ENCODE data around the gene SFXN1.

Gene SFXN1

DNA sequence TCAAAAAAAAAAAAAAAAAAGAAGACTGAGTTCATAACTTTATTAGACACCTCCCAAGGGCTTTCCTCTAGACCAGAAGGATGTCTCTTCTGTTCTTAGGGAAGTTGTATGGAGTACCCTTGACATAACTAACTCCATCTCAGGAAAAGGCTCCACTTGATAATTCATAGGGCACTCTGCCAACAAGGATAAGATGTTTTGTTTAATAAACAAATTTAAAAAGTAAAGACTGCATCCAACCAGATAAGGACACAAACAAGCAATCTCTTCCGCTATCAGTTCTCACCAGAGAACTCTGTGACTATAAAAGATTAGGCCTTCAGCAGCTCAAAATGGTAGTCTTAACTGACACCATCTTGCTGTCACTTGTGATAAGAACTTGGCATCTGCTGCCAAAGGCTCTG is 65.8 kb downstream of the SFXN1 start:
- DNase-seq, result no peak

DNA sequence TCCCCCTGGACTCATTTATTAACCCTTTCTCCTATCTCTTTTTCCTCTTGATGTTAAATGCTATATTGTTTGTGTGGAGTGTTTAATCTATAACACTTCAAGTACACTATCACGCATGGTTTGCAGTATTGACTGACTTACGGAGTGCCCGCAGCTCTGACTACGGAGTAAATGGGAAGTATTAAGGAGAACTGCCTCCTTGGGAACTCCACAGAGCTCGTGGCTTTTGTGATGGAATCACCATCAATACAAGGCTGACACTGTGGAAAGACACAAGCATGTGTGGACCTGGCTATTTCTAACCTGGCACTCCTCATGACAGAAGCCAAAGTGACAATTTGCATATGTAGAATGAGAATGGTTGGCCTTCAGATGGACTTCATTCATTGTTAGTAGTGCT is 66.2 kb downstream of the SFXN1 start:
- DNase-seq, result no peak

DNA sequence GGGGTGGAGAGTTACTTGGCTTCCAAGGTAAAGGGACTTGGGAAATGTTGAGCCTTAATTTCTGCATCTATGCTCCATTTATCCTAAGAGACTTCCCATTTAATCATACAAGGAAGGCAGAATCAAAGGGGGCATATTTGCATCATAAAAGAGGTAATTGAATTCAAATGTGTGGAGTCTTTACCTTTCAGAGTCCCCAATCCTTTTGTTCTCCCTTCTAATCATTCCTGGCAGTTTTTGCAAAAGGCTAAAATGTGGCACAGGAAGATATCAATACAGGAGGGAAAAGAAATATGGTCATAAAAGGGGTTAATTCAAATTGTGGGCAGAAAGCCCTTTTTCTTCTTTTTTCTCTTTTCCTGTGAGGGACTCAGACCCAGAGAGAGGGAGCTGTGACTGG is 69.5 kb downstream of the SFXN1 start:
- DNase-seq, result no peak

GRCh38 chr5:175548626-175549311 is 70.4 kb downstream of the SFXN1 start:
- DNase-seq, result no peak

GRCh38 chr5:175550055-175550805 is 71.9 kb downstream of the SFXN1 start:
- no peak for DNase-seq

GRCh38 chr5:175551266-175551665 is 72.9 kb downstream of the SFXN1 start:
- no peak for DNase-seq

DNA sequence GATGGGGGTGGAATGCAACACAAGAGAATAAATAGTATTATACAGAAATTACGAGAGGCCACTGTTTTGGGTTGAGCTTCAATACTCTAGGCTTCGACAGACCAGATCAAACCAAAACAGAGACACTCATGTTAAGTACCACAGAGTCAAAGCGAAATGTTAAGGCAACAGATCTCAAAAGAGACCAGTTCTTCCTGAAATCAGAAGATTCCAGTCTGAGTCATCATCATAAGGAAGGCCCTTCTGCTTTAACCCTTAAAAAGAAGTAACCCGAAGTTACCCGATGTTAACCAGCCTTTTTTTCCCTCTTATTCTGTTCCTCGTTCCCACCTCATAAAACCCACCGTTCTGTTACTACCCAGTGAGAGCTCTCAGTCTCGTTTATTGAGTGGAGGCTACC is 75.9 kb downstream of the SFXN1 start:
- DNase-seq, result no peak

DNA sequence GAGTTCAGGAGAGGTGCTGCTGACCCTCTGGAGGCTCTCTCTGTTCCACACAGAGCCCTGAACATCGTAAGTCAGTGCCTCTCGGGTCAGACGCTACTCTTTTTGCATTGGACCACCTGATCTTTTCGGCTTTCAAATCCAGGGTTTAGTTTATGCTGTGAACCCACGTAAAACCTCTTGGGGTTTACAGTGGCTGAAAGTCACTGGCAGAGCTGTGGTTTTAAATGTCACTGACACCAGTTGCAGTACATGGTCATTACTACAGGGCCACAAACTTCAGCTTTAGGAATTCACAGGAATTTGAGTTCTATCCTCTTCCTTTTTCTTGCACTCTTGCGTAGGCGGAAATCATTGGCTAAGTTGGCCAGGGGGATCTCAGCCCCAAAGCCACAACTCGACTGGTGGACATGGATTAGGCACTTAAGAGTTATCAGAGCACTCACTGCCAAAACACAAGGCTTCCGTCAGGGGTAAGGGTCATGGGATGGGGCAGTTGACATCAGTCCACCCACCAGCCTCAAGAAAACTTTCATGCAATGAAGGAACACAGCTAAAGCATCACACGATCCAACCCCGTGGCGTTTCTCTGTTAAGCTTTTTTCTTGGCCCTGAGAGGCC is 76.9 kb downstream of the SFXN1 start:
- no peak for DNase-seq

DNA sequence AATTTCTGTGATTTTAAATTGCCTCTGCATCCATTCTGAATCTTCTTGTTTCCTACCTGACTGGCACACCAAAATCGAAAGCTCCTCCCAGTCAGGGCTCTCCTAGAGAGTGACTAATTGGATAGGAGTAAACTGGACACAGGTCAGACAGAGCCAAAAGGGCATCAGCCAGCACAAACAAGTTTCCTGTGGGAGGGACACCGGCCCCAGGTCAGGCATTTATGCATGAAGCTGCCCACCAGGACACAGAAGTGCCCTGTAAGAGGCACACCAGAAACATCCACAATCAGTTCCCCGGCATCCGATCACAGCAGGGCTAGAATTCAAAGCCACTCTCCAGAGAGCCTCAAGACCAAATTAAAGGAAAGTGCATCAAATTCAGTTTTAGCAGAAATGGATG is 78.4 kb downstream of the SFXN1 start:
- DNase-seq, result no peak

DNA sequence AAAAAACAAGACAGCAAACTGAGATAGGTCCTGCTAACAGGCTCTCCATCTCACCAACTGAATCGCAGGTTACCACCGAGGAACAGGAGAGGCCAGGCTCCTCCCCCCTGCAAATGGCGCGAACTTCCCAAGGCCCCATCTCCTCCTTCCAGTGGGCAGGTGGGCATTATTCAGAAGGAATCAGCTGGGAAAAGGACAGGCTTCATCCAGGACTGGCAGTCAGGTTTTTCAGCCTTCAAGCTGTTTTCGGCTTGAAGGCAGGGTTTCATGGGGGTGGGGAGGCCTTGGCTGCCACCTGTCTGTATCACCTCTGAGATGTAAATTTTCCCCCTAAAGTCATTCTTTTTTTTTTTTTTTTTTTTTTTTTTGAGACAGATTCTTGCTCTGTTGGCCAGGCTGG is 79.4 kb downstream of the SFXN1 start:
- no peak for DNase-seq

DNA sequence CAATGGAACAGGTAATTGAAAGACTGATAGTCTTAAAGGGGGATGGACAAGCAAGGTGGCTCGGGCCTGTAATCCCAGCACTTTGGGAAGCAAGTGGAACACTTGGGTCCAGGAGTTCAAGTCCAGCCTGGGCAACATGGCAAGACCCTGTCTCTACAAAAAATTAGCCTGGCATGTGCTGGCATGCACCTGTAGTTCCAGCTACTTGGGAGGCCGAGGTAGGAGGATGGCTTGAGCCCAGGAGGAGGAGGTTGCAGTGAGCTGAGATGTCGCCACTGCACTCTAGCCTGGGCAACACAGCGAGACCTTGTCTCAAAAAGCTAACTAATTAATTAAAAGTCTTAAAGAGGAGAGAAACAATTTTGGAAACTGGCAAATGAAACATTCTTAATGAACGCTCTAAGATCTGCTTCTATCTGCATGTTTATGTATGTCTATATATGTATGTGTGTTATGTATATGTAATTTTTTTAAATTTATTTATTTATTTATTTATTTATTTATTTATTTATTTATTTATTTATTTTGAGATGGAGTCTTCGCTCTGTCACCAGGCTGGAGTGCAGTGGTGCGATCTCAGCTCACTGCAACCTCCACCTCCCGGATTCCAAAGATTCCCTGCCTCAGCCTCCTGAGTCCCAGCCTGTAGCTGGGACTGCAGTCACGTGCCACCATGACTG is 80.6 kb downstream of the SFXN1 start:
- DNase-seq, result no peak

DNA sequence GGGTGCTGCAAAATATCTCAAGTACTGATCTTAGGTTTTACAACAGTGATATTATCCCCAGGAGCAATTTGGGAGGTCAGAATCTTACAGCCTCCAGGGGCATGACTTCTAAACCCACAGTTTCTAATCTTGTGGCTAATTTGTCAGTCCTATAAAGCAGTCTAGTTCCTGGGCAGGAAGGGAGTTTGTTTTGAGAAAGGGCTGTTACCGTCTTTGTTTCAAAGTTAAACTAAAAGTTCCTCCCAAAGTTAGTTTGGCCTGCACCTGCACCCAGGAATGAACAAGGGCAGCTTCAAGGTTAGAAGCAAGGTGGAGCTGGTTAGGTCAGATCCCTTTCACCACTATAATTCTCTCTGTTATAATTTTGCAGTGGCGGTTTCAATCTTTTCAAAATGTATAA is 81.7 kb downstream of the SFXN1 start:
- DNase-seq, result no peak

DNA sequence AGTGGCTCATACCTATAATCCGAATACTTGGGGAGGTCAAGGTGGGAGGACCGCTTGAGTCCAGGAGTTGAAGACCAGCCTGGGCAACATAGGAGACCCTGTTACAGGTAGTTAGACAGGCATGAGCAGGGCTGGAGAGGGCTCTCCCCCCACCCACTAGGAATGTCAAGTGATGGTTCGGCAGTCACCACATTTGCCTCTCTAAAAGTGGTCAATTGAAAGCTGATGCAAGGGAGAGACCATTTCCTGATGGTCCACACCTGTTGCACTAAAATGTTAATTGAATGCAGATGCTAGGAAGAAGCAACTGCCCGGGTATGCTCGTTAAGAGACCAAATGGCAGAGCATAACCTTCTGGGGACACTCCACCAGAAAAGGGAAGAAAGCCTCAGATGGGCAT is 82.7 kb downstream of the SFXN1 start:
- no peak for DNase-seq

GRCh38 chr5:175564716-175565115 is 86.4 kb downstream of the SFXN1 start:
- DNase-seq, result no peak

GRCh38 chr5:175566697-175567096 is 88.3 kb downstream of the SFXN1 start:
- DNase-seq, result no peak

DNA sequence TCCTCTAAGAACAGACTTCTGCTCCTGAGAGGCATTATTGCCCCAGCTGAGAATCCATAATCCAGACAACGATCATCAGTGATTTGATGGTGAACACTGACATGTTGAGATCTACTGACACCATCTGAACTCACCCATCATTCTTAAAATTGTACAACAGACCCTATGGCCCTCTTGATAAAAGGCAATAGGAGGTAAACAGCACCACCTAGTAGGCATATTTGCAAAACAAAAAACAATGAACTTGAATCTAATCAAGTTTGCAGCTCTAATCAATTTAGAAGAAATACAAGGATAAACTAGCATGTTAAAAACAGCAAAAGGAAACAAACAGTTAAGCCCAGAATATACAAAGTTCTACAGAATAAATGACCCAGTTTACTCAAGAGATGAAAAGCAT is 89.6 kb downstream of the SFXN1 start:
- DNase-seq, result peak; percentile 30

GRCh38 chr5:175569701-175570100 is 91.3 kb downstream of the SFXN1 start:
- no peak for DNase-seq

DNA sequence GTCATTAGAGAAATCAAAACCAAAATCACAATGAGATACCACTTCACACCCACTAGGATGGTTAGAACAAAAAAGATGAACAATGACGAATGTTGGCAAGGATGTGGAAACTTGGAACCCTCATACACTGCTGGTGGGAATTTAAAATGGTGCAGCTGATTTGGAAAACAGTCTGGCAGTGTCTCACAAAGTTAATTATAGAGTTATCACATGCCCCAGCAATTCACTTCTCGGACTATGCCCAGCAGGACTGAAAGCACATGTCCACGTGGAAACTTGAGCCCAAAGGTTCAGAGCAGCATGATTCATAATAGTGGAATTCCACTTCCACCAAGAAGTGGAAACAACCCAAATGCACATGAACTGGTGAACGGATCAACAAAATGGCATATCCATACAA is 94.5 kb downstream of the SFXN1 start:
- no peak for DNase-seq

DNA sequence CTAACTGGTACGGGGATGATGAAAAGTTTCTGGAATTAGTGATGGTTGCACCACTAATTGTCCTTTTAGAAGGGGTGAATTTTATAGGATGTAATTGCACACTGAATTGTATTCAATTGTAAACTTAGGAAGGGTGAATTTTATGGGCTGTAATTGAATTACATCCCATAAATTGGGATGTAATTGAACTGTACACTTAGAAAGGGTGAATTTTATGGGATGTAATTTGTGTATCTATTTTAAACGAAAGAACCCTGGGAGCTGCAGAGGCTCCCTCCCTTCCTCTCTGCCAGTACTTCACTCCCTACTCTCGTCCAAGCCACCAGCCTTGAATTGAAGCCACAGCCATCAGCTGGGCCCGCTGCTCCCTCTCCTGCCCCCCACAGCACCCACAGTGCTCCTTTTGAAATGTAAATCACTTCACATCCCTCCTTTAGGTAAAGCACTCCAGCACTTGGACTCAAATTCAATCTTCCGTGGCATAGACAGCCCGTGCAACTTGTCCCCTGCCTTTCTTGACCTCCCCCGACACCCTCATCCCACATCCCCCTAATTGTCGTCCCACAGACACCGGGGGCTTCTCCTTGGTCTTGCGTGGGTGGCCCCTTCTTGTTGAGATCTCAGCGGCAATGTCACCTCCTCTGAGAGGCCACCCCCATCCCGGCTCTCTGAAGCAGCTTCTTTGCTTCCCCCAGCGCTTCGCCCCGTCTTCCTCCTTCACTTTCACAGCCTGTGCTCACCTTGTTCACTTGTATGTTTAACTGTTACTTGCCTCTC is 95.3 kb downstream of the SFXN1 start:
- no peak for DNase-seq

- DNase-seq, result no peak
These were observed 96.9 kb downstream of the SFXN1 start for GRCh38 chr5:175575301-175575700.

- no peak for DNase-seq
These were observed 97.7 kb downstream of the SFXN1 start for GRCh38 chr5:175576096-175576495.

DNA sequence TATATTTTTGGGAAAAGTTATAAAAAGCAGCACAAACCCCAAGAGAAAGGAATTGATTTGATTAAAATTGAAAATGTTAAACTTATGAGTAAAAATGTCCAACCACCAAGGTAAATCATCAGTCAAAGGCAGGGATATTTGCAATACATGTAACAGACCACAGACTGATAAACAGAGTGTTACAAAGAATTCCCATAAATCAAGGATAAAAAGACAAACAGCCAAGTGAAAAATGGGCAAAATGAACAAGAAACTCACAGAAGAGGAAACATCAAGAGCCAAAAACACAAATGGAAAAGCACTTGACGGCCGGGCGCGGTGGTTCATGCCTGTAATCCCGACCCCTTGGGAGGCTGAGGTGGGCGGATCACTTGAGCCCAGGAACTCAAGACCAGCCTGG is 98.2 kb downstream of the SFXN1 start:
- DNase-seq, result no peak

Data from activated CD4-positive, alpha-beta T cell treated with anti-CD3 and anti-CD28 coated beads, Interleukin-10, Interleukin-2, amounts not matched to agents 100 ng/mL and 50 ng/mL, durations not matched to agents 16 hours and 8 hours (primary cell).